ENCODE data around the gene RABEPK. TPM values are rescaled to one million over a fixed set of nuclear protein-coding genes. Genes with fewer than 3 reads are reported as not detected.
"Not testable (repeated sequence)": the region's sequence is repeated elsewhere in the genome, so short reads cannot be mapped to it uniquely, and the experiment has no call there.

RABEPK gene
- total RNA-seq, 1 donor from 2014 or later = 11.3 TPM

DNA sequence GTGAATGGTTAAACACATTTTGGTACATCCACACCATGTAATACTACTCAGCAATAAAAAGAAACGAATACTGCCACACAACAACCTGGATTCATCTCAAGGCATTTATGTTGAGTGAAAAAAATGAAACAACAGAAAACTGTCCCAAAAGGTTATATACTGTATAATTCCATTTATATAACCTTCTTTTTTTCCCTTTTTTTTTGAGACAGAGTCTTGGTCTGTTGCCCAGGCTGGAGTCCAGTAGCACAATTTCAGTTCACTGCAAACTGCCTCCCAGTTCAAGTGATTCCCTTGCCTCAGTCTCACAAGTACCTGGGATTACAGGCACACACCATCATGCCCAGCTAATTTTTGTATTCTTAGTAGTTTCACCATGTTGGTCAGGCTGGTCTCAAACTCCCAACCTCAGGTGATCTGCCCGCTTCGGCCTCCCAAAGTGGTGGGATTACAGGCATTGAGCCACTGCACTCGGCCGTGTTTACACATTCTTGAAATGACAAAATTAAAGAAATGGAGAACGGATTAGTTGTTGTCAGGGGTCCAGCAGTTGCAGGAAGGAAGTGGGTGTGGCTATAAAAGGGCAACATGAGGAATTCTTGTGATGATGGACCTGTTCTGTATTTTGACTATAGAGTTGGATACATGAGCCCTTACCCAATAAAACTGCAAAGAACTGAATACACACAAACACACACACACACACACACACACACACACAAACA, 28.1 kb upstream of the RABEPK start:
- no peak for DNase-seq
- Mint-ChIP-seq H3K9me3 (ENCODE audit: unreplicated experiment) (no peaks in the 10 kb centered on the region), H3K4me1 (ENCODE audit: low read depth, unreplicated experiment) (peaks cover 5% of the 10 kb centered on the region), H3K4me3 (ENCODE audit: unreplicated experiment) (no peak overlapping the region), H3K27me3 (ENCODE audit: unreplicated experiment) (peaks cover 3% of the 10 kb centered on the region), H3K27ac (ENCODE audit: unreplicated experiment) (no peak overlapping the region), H3K36me3 (ENCODE audit: unreplicated experiment) (no peaks in the 10 kb centered on the region)
- no peak for TF ChIP-seq CTCF (IDR thresholded peaks at IDR 0.05; ENCODE audit: partially characterized antibody, unreplicated experiment)

GRCh38 chr9:125176636-125177035, 23.7 kb upstream of the RABEPK start:
- DNase-seq = no peak
- H3K9me3 Mint-ChIP-seq (ENCODE audit: unreplicated experiment) = no peaks in the 10 kb centered on the region
- no peaks in the 10 kb centered on the region for H3K36me3 Mint-ChIP-seq (ENCODE audit: unreplicated experiment)
- peaks cover 3% of the 10 kb centered on the region for H3K27me3 Mint-ChIP-seq (ENCODE audit: unreplicated experiment)
- no peak for TF ChIP-seq CTCF (IDR thresholded peaks at IDR 0.05; ENCODE audit: partially characterized antibody, unreplicated experiment)
- peaks cover 5% of the 10 kb centered on the region for H3K4me1 Mint-ChIP-seq (ENCODE audit: low read depth, unreplicated experiment)
- H3K4me3 Mint-ChIP-seq (ENCODE audit: unreplicated experiment) = peak overlapping the region; percentile 38
- H3K27ac Mint-ChIP-seq (ENCODE audit: unreplicated experiment) = peak overlapping the region; percentile 38

DNA sequence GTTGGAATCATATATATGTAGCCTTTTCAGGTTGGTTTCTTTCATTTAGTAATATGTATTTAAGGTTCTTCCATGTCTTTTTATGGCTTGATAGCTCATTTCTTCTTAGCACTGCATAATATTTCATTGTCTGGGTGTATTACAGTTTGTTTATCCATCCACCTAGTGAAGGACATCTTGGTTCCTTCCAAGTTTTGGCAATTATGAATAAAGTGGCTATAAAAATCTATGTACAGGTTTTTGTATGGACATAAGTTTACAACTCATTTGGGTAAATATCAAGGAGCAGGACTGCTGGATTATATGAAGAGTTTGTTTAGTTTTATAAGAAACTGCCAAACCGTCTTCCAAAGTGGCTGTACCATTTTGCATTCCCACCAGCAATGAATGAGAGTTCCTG, 22.5 kb upstream of the RABEPK start:
- TF ChIP-seq CTCF (IDR thresholded peaks at IDR 0.05; ENCODE audit: partially characterized antibody, unreplicated experiment) = no peak
- no peak for DNase-seq
- H3K9me3 Mint-ChIP-seq (ENCODE audit: unreplicated experiment) = no peaks in the 10 kb centered on the region
- H3K4me1 Mint-ChIP-seq (ENCODE audit: low read depth, unreplicated experiment) = peaks cover 5% of the 10 kb centered on the region
- H3K27ac Mint-ChIP-seq (ENCODE audit: unreplicated experiment) = no peak overlapping the region
- H3K27me3 Mint-ChIP-seq (ENCODE audit: unreplicated experiment) = peaks cover 2% of the 10 kb centered on the region
- H3K4me3 Mint-ChIP-seq (ENCODE audit: unreplicated experiment) = no peak overlapping the region
- no peaks in the 10 kb centered on the region for H3K36me3 Mint-ChIP-seq (ENCODE audit: unreplicated experiment)

GRCh38 chr9:125179776-125180175, 20.6 kb upstream of the RABEPK start:
- not testable (repeated sequence) for H3K4me3 Mint-ChIP-seq (ENCODE audit: unreplicated experiment); H3K27me3 Mint-ChIP-seq (ENCODE audit: unreplicated experiment); H3K4me1 Mint-ChIP-seq (ENCODE audit: low read depth, unreplicated experiment); H3K36me3 Mint-ChIP-seq (ENCODE audit: unreplicated experiment); DNase-seq; H3K9me3 Mint-ChIP-seq (ENCODE audit: unreplicated experiment); H3K27ac Mint-ChIP-seq (ENCODE audit: unreplicated experiment)

- H3K36me3 Mint-ChIP-seq (ENCODE audit: unreplicated experiment) = no peaks in the 10 kb centered on the region
Measured at GRCh38 chr9:125180876-125181275, 19.5 kb upstream of the RABEPK start.

GRCh38 chr9:125181756-125182155, 18.6 kb upstream of the RABEPK start:
- not testable (repeated sequence) for DNase-seq; H3K4me1 Mint-ChIP-seq (ENCODE audit: low read depth, unreplicated experiment); H3K36me3 Mint-ChIP-seq (ENCODE audit: unreplicated experiment); H3K27ac Mint-ChIP-seq (ENCODE audit: unreplicated experiment); H3K9me3 Mint-ChIP-seq (ENCODE audit: unreplicated experiment); H3K27me3 Mint-ChIP-seq (ENCODE audit: unreplicated experiment); H3K4me3 Mint-ChIP-seq (ENCODE audit: unreplicated experiment)

More at GRCh38 chr9:125180876-125181275, 19.5 kb upstream of the RABEPK start:
- no peak for DNase-seq
- Mint-ChIP-seq H3K4me1 (ENCODE audit: low read depth, unreplicated experiment) (peaks cover 5% of the 10 kb centered on the region), H3K9me3 (ENCODE audit: unreplicated experiment) (no peaks in the 10 kb centered on the region), H3K27me3 (ENCODE audit: unreplicated experiment) (peaks cover 2% of the 10 kb centered on the region), H3K27ac (ENCODE audit: unreplicated experiment) (no peak overlapping the region), H3K4me3 (ENCODE audit: unreplicated experiment) (no peak overlapping the region)
- no peak for TF ChIP-seq CTCF (IDR thresholded peaks at IDR 0.05; ENCODE audit: partially characterized antibody, unreplicated experiment)

All from glutamatergic neuron (in vitro differentiated cells).